Keratinocyte (primary cell): ENCODE data around the gene FXYD5.

ENCODE experiments used
- EZH2 ChIP-seq: IDR thresholded peaks from one replicate; pipeline ENCODE4 v1.6.1; 2012; ENCODE audit warnings: inconsistent platforms, mild to moderate bottlenecking, low read length, moderate library complexity
- TF ChIP-seq, protein P1 (sequence below), 3 experiments: IDR thresholded peaks in 1 of 3; conservative IDR thresholded peaks in 1 of 3; optimal IDR thresholded peaks in 1 of 3; 2 replicates in 2 of 3; 3 replicates in 1 of 3; pipeline versions ENCODE3 to v1.5.1; 2011; ENCODE audit warnings: low read length in 3 of 3, mild to moderate bottlenecking in 3 of 3, moderate library complexity in 2 of 3, control low read depth in 1 of 3, inconsistent platforms in 1 of 3; ENCODE audit not compliant: insufficient read depth in 2 of 3; ENCODE audit errors: extremely low read depth in 1 of 3

DNA sequence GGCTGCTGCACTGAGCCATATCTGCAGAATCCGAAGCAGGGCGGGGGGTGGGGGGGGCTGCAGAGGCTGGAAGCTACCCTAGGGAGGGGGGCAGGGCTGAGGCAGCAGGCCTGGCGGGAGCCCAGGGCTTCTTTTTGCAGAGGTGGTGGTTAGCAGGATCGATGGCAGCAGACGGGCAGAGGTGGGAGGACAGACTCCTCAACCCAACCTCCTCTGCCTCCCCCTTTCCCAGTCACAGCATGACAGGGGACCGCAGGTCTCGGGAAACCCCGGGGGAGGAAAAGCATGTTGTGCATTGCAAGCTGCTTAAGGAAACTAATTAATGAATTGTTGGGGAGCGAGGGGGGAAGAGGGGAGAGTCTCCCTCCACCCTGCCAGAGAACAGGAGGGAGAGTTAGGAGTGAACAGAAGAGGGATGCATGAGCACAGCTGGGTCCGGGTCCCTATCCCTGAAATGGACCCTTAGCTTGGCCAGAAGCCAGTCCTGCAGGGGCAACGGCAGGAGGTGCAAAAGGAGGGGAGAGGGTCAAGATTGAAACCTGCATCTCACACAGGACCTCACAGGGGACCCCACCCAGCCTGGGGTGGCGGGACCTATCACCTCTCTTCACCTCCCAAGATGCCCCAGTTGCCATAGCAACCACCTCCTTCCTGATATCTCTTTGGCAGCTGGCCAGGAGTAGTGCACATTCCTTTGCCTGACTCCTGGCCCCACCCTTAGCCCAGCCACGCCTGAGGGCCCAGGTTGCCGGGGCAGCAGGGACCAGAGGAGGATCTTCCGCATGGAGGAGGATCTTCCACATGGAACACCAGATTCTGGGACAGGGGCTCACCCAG lies 9.7 kb upstream of the FXYD5 start:
- TF ChIP-seq, protein P1, sequence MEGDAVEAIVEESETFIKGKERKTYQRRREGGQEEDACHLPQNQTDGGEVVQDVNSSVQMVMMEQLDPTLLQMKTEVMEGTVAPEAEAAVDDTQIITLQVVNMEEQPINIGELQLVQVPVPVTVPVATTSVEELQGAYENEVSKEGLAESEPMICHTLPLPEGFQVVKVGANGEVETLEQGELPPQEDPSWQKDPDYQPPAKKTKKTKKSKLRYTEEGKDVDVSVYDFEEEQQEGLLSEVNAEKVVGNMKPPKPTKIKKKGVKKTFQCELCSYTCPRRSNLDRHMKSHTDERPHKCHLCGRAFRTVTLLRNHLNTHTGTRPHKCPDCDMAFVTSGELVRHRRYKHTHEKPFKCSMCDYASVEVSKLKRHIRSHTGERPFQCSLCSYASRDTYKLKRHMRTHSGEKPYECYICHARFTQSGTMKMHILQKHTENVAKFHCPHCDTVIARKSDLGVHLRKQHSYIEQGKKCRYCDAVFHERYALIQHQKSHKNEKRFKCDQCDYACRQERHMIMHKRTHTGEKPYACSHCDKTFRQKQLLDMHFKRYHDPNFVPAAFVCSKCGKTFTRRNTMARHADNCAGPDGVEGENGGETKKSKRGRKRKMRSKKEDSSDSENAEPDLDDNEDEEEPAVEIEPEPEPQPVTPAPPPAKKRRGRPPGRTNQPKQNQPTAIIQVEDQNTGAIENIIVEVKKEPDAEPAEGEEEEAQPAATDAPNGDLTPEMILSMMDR (optimal IDR thresholded peaks at IDR 0.05 in 1 of 3, IDR thresholded peaks at IDR 0.05 in 1 of 3, conservative IDR thresholded peaks at IDR 0.05 in 1 of 3; ENCODE audit: extremely low read depth in 1 of 3, insufficient read depth in 2 of 3, low read length in 3 of 3), result no peak
- no peak for TF ChIP-seq EZH2
